Measurements from ENCODE around the gene RBM44.

- TF ChIP-seq CTCF (conservative IDR thresholded peaks at IDR 0.05 in 1 of 2, IDR thresholded peaks at IDR 0.05 in 1 of 2; ENCODE audit: low read depth in 1 of 2, low read length in 2 of 2) (no peak), EZH2 (IDR thresholded peaks at IDR 0.05; ENCODE audit: low read length, missing control alignments) (no peak)
These were observed 79.9 kb downstream of the RBM44 start for GRCh38 chr2:237878321-237879057.

Data from fibroblast of lung (primary cell).